HUES48 (cell line): ENCODE data around the gene PLCD3.

Source experiments
- H3K27ac ChIP-seq: one replicate; pipeline ENCODE4 v1.7.0; 2013; ENCODE audit warnings: low read depth, low read length, inconsistent platforms
- H3K27me3 ChIP-seq: 2 replicates; pipeline ENCODE4 v1.6.1; 2013; ENCODE audit warnings: mild to moderate bottlenecking, low read length; ENCODE audit not compliant: control insufficient read depth, insufficient read depth
- H3K36me3 ChIP-seq: 2 replicates; pipeline ENCODE4 v1.6.1; 2013; ENCODE audit warnings: low read length; ENCODE audit not compliant: control insufficient read depth, insufficient read depth
- H3K4me1 ChIP-seq: 2 replicates; pipeline ENCODE4 v1.6.1; 2013; ENCODE audit warnings: mild to moderate bottlenecking, low read length; ENCODE audit not compliant: control insufficient read depth, insufficient read depth
- H3K4me3 ChIP-seq: 2 replicates; pipeline ENCODE4 v1.5.1; 2013; ENCODE audit warnings: mild to moderate bottlenecking, low read depth, low read length
- H3K9ac ChIP-seq: 2 replicates; pipeline ENCODE4 v1.6.1; 2013; ENCODE audit warnings: mild to moderate bottlenecking, low read depth, low read length, moderate library complexity
- H3K9me3 ChIP-seq: 2 replicates; pipeline ENCODE4 v1.6.1; 2013; ENCODE audit warnings: low read length; ENCODE audit not compliant: control insufficient read depth, insufficient read depth

Gene PLCD3

DNA sequence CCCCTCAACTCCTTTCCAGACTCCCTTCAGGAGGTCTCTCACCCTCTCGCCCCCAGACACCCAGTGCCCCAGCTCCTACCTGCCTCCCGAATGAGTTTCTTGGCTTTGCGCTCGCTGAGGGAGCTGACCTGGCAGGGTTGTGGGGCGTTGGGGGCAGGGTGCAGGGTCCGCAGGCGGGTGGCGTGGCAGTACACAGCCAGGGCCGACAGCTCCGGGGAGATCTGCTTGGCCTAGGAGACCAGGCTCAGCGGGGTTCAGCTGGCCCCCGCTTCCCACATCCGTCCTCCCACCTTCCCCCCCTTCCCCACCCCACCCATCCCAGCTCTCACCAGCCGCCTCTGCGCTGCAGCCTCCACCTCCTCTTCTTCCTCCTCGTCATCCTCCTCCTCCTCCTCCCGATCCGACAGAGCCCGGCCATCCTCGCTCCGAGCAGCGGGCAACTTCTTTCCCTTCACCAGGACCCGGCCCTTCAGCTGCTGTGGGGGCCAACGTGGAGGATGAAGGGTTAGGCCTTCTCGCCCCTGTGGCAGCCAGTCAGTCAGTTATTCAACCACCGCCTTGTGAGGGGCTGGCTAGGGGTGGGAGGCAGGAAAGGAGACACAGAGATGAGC is 17.2 kb downstream of the PLCD3 start:
- H3K4me3 ChIP-seq, result no peak overlapping the region
- H3K4me1 ChIP-seq, result no peaks in the 10 kb centered on the region
- H3K27me3 ChIP-seq, result no peaks in the 10 kb centered on the region
- no peak overlapping the region for H3K9ac ChIP-seq
- no peaks in the 10 kb centered on the region for H3K36me3 ChIP-seq
- no peak overlapping the region for H3K27ac ChIP-seq
- H3K9me3 ChIP-seq, result no peaks in the 10 kb centered on the region

DNA sequence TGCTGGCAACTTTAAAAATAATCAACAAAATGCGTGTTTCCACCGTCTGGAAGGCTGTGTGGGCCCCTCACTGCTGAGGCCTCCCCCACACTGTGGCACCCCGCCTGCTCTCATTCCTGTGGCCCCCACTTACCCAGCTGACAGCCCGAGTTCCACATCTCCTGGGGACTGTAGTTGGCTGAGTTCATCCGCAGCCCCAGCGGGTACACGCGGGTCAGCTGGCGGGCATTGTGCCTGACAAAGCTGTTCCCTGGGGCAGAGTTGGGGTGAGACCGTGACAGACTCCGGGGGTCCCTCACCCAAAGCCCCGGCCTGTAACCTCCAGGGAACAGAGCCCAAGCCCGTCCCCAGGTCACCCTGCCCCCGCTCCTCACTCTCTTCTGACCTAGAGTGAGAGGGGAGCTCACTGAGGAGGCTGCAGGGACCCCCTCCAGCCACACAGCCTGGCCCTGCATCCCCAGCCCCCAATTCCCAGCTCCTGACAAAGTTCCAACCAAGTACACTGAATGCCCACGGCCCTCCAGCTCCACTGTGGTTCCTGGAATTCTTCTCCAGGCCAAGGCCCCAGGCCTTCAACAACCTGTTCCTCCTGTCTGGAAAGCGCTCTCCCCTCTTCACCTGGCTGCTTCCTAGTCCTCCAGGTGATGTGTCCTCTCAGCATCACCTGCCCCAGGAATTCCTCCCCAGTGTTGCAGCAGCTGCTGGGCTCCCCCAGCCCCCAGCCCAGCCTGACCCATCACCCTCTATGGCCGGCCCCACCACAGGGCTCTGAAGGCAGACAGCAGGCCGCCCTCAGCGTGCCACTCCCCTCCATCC is 18.0 kb downstream of the PLCD3 start:
- Histone ChIP-seq H3K4me1 (no peaks in the 10 kb centered on the region), H3K9me3 (no peaks in the 10 kb centered on the region), H3K27ac (no peak overlapping the region), H3K27me3 (no peaks in the 10 kb centered on the region), H3K4me3 (no peak overlapping the region), H3K9ac (no peak overlapping the region), H3K36me3 (peaks cover under 1% of the 10 kb centered on the region; the same call in 1 of the 2 replicates)

DNA sequence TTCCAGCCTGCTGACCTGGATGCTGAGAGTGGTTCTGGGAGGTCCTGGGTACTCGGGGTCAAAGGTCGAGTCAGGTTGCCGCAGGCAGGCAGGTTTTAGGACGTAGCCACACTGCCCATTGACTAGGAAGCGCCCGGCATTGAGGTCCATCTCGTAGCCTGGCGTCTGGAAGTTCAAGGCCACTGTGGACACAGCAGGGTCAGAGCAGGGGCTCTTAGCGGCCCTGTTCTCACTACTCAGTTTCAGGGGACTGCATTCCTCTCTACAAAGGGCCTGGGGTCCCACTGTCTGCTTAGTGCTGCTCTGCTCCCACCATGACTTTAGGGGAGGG is 18.9 kb downstream of the PLCD3 start:
- Histone ChIP-seq H3K4me1 (no peaks in the 10 kb centered on the region), H3K27ac (no peak overlapping the region), H3K27me3 (no peaks in the 10 kb centered on the region), H3K4me3 (no peak overlapping the region), H3K9ac (no peak overlapping the region), H3K36me3 (peaks cover 9% of the 10 kb centered on the region), H3K9me3 (no peaks in the 10 kb centered on the region)

DNA sequence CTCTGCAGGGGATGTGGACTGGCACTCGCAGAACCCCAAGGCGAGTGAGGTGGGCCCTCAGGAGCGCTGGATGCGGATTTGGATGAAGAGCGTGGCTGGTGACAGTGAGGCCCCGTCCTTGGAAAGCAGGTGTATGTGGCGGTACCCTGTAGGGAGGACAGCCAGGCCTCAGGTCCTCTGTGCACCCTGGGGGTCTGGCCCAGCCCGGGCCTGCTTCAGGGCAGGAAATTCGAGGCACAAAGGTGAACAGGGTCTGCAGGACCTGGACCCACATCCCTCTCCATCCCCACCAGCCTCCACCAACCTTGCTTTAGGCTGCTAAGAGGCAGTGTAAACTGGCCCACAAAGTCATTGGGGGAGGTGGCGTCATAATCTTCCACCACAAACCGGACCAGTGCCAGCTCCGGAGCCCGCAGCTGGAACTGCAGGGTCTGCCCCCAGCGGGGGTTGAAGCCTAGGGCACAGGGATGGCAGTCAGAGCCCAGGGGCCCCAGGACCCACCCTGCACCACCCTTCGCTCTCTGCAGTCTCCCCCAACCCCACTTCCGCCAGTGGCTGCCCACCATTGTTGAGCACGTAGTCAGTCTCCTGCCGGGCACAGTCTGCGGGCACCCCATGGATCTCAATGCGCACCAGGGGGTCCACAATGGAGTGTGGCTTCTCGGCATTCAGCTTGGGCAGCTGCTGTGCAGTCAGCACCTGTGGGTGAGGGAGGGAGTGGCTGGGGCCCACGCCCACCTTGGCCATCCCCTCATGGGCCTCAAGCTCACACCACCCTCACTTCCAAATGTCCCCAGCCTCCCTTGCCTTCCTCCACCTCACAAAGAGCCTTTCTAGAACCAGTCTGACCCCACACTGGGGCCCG is 19.5 kb downstream of the PLCD3 start:
- no peak overlapping the region for H3K27ac ChIP-seq

DNA sequence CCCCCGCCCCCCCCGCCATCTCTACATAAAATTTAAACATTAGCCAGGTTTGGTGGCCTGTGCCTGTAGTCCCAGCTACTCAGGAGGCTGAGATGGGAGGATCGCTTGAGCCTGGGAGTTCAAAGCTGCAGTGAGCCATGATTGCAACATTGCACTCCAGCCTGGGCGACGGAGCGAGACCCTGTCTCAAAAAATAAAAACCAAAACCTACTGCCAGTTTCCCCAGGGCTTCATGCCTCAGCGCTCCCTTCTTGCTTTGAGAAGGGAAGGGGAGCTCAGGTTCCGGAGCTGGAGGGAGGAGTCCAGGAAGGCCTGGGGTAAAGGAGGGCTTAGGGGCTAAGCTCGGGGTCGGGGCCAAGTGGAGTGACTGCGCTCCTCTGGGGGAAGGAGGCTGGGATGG is 20.5 kb downstream of the PLCD3 start:
- Histone ChIP-seq H3K9ac (no peak overlapping the region), H3K4me3 (no peak overlapping the region), H3K27me3 (no peaks in the 10 kb centered on the region), H3K9me3 (no peaks in the 10 kb centered on the region), H3K36me3 (peaks cover 25% of the 10 kb centered on the region), H3K4me1 (no peaks in the 10 kb centered on the region), H3K27ac (no peak overlapping the region)

More for the DNA sequence above, 19.5 kb downstream of the PLCD3 start:
- no peaks in the 10 kb centered on the region for H3K4me1 ChIP-seq
- H3K4me3 ChIP-seq, result no peak overlapping the region
- no peak overlapping the region for H3K9ac ChIP-seq
- peaks cover 15% of the 10 kb centered on the region for H3K36me3 ChIP-seq
- no peaks in the 10 kb centered on the region for H3K9me3 ChIP-seq
- H3K27me3 ChIP-seq, result no peaks in the 10 kb centered on the region

DNA sequence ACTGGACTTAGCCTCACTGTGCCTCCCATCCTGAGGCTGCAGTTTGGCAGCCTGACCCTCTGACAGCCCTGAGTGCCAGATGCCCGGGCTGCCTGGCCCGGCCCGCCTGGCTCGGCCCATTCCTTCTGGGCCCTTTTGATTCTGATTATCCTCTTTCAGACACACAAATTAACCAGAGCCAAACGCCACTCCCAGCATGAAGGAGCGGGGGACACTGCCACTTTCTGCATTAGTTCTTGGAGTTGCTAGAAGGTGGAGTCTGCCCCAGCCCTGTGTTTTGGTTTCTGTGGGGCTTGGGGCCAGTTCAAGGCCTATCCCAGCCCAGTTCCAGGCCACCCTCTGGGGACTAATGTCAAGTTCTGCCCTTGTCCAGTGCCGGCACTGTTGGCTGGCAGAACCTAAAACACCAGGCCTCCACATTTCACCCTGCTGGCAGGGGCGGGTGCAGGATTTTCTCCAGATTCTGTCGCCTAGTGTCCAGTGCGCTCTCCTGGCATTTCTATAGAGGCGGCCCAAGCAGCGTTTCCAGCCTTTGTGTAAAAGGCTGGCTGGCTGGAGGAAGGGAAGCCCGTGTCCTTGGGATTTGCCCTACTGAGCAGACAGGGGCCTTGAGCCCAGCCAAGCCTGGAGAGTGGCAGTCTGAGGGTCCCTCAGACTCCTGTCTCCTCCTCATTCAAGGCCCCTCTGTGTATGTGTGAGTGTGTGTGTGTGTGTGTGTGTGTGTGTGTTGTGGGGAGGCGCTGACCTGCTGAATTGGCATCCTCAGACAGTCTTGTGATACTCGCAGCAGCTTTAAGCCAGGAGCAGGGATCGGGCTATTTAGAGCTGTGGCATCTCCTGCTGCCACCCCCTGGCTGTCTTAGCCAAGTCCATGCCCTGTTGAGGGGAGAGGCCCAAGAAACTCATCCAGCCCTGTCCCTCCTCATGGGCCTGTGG is 21.4 kb downstream of the PLCD3 start:
- H3K27ac ChIP-seq, result no peak overlapping the region
- no peaks in the 10 kb centered on the region for H3K27me3 ChIP-seq
- no peaks in the 10 kb centered on the region for H3K9me3 ChIP-seq
- no peak overlapping the region for H3K9ac ChIP-seq
- H3K36me3 ChIP-seq, result peaks cover 34% of the 10 kb centered on the region
- no peak overlapping the region for H3K4me3 ChIP-seq
- no peaks in the 10 kb centered on the region for H3K4me1 ChIP-seq

DNA sequence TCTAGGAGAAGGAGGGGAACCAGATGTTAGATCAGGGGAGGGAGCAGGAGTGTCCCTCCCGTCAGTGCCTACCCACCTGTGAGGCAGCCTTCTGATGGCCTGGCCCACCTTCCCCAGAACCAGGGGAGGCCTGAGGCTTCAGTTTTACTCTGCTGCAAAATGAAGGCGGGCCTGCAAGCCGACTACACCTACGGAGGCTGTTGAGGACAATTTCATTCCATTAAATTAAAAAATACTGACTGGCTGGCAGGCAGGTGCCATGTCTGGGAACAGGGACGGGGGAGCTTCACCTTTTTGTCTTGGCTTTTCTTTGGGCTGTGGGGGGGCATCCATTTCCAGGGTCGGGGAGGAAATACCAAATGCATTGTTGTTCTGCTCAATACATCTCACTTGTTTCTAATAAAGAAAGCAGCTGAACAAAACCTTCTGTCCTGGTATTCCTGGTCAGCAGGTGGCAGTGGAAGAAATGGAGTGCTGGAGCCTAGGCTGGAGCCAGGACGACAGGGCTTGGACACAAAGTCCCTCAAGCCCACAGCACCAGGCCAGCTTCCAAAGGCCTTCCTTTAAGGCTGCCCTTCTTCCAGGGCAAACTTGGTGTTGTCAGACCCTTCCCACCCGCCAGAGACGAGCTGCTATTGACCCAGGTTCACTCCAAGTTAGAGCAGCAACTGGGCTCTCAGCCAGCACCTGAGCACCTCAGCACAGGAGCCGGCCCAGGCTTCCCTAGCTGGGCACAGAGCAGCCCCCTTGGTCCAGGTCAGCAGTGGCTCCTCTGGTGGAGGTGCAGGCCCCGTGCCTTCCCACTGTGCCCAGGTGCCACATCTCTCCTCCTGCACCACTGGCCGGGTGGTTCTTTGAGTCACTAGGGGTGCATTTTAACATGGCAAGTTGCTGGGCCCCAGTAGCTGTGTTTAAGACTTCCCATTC is 23.5 kb downstream of the PLCD3 start:
- Histone ChIP-seq H3K36me3 (peaks cover 55% of the 10 kb centered on the region), H3K4me3 (no peak overlapping the region), H3K4me1 (no peaks in the 10 kb centered on the region), H3K9me3 (no peaks in the 10 kb centered on the region), H3K27me3 (no peaks in the 10 kb centered on the region), H3K27ac (no peak overlapping the region), H3K9ac (no peak overlapping the region)

DNA sequence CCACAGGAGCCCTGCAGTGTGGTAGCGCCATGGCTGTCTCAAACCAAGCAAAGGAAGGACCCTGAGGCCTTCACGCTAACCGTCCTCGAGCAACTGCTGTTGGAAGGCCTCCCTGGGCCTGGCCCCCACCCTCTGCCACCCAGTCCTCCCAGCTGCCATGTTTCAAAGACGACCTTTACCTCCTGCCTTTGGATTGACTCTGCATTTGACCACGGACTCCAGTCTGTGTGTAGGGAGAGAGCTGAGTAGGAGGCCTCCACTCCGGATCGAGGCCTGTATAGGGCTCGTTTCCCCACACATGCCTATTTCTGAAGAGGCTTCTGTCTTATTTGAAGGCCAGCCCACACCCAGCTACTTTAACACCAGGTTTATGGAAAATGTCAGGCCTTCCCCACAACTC is 24.3 kb downstream of the PLCD3 start:
- Histone ChIP-seq H3K36me3 (peaks cover 63% of the 10 kb centered on the region), H3K4me1 (no peaks in the 10 kb centered on the region), H3K9ac (no peak overlapping the region), H3K9me3 (no peaks in the 10 kb centered on the region), H3K27ac (no peak overlapping the region), H3K4me3 (no peak overlapping the region), H3K27me3 (no peaks in the 10 kb centered on the region)

DNA sequence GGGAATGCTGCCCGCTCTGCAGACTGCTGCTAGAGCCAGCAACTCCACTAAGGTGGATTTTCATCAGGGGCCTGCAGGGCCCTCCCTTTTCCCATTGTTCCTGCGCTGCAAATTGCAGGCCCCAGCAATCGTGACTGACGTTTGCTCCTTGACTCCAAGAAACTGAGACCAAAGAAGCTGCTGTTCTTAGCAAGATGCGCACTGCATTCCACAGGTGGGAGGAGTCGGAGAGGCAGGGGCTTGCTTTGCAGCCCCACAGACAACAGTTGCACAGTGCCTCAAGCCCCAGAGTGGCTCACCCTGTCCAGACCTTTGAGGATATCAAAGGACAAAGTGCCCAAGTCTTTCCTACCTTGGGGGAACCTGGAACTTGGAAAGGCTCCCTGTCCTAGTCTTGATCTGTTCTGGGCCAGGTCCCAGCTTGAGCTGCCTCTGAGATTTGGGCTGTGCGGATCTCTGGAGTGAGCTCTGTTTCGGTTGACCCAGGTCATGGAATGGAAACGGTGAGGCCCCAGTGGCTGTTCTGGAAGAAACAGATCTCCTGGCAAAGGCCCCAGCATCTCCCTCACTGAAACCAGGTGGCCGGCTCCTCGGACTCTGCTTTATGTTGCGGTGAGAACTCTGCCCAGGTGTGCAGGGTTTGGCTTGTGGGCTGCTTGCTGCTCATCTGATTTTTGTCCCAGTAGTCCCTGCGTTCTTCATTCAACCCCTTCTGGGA is 24.9 kb downstream of the PLCD3 start:
- H3K9ac ChIP-seq, result no peak overlapping the region
- H3K27ac ChIP-seq, result no peak overlapping the region
- peaks cover 69% of the 10 kb centered on the region for H3K36me3 ChIP-seq
- H3K9me3 ChIP-seq, result no peaks in the 10 kb centered on the region
- no peak overlapping the region for H3K4me3 ChIP-seq
- H3K4me1 ChIP-seq, result no peaks in the 10 kb centered on the region
- no peaks in the 10 kb centered on the region for H3K27me3 ChIP-seq
